HS-27A (cell line): ENCODE results near the gene SLC17A7.
A peak's percentile ranks its signal among the peaks of the same experiment; 100 is the strongest.
"Not testable (repeated sequence)": the region's sequence is repeated elsewhere in the genome, so short reads cannot be mapped to it uniquely, and the experiment has no call there.

Source experiments
- DNase-seq: peaks from one replicate; pipeline ENCODE4 v3.0.0-alpha.2; 2012; ENCODE audit warnings: low read depth, missing footprints

SLC17A7 gene

DNA sequence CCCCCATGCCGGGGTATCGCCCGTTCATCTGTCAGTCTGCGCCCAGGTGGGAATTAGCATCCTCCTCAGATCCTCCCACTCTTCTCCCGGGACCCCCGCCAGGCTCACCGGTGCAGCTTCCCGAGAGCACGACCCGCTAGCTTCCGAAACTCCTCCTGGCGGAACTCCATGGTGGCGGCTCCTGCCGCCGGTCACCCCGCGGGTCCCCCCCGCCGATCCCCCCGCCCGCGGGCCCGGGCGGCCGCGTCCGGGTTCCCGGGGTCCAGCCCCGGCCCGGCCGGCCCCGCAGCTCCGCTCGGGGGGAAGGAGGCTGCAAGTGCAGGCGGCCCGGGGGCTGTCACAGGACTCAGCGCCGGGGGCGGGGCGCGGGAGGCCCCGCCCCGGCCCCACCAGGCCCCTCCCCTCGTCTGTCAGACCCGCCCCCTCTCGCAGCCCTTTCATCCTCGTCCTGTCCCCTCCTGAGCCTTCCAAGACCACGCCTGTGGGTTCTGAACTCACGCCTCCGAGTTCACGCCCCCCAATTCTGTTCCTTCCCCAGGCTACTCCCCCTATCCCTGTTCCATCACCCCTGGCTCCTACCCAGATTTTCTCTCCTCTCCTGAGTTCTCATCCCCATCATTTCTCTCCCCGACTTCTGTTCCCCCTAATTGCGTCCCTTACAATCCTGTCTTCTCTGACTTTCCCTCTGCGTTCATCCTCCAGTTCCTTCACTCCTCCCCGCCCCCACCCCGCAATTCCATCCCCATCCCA lies at the start of gene SLC17A7:
Gene SLC17A7, minus strand, starts transcription at position 318 of the 750 bp plus-strand sequence. Its CDS starts 148 bp downstream, at position 170.
- no peak for DNase-seq

GRCh38 chr19:49490287-49491029 lies 49.1 kb upstream of the SLC17A7 start:
- no peak for DNase-seq

DNA sequence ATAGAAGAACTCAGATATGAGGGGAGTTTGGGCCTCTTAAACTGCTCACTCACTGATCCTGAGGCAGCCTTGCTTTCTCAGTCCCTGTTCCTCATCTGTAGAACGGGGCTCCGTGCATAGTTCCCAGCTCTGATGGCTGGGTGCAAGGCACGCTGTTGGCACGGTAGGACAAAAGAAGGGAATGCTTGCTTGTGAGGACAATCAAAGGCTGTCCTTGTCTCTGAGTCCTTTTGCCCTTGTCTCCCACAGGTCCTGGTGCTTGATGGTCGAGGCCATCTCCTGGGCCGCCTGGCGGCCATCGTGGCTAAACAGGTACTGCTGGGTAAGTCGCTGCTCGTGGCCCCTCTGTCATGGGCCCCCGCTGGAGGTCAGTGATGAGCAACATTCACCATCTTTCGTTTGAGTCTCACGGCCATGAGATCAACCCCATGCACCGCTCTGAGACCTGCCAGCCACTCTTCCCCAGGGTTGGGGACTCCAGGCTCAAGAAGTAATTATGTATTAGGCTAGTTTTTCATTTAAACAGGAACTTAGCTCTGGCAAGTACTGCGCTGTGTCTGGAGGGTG lies 48.4 kb upstream of the SLC17A7 start:
- no peak for DNase-seq

DNA sequence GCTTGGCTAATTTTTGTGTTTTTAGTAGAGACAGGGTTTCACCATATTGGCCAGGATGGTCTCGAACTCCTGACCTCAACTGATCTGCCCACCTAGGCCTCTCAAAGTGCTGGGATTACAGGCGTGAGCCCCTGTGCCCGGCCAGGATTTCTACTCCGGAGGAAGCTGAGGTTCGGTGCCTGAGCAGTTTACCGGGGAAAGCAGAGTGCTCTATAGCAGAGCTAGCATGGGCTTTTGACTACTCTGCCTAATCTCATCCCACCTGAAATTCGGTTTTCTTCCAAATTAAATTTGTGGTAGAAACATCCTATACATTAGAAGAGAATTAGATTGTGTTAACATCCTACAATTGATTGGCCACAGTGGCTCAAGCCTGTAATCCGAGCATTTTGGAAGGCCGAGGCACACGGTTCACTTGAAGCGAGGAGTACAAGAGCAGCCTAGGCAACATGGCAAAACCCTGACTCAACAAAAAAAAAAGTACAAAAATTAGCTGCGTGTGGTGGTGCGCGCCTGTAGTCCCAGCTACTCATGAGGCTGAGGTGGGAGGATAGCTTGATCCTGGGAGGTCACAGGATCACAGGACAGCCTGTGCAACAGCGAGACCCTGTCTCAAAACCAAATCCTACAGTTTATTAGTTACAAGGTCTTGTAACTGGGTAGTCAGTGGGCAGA lies 47.7 kb upstream of the SLC17A7 start:
- DNase-seq: no peak

DNA sequence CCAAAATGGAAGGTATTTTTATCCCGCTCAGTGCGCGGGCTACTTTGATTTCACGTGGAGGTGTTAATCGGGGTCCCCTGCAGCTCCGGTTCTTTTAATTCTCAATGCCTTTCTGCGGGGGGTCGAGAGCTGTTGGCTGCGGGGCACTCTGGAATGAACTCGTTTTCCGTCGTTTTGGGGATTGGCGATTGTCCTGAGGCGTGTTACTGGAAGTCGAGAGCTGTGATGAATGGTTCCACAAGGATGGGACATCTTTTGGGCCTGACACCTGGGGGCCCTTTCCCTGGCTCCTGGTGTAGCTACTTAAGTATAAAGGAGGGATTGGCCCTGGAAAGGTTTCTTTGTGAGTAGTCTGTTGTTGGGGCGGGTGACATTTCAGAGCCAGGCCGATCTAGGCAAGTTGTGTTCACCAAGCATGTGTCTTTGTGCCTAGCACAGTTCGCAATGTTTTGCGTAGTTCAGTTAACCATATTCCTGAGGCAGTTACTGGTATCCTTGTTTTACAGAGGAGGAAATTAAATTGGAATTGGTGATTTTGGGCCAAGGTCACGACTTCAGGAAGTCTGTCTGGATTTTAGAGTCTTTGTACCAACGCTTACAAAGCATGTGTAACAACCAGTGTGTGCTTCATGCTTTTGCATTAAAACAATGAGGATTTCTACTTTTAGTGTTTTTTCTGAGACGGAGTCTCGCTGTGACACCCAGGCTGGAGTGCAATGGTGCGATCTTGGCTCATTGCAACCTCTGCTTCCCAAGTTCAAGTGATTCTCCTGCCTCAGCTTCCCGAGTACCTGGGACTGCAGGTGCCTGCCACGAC lies 46.9 kb upstream of the SLC17A7 start:
- no peak for DNase-seq

DNA sequence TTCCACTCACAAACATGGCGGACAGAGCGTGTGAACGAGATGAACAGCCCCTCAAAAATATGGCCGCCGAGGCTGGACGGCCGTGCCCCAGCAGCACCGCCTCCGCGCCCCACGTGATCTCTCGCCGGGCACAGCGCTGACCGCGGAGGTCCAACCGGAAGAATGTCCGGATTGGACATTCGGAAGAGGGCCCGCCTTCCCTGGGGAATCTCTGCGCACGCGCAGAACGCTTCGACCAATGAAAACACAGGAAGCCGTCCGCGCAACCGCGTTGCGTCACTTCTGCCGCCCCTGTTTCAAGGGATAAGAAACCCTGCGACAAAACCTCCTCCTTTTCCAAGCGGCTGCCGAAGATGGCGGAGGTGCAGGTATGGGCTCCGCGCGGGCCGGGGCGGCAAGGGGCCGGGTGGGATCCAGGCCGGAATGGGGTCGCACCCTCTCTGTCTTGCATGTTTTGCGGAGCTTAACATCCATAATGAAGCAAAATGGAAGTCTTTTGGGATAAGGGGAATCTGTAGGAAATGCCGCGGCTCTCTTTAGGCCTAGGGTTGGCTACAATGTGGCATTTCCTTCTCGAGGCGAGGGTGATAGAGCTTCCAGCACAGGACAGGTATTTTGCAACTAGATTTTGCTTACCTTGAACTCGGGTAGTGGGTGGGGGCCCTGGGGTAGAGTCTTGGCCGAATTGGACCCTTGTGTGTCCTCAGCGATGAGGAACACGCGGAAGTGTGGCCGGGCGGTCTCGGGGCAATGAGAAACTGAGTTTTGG lies 46.1 kb upstream of the SLC17A7 start, which contains the start of gene RPL13A:
Gene RPL13A, plus strand, starts transcription at position 332 of the 769 bp plus-strand sequence. Its CDS starts 22 bp downstream, at position 354.
- DNase-seq: peak; percentile 100

- DNase-seq: no peak
Observed at GRCh38 chr19:49486710-49487276, 45.5 kb upstream of the SLC17A7 start.

GRCh38 chr19:49486232-49486631 lies 44.9 kb upstream of the SLC17A7 start:
- DNase-seq: no peak

GRCh38 chr19:49481020-49481683 lies 39.8 kb upstream of the SLC17A7 start:
- DNase-seq: no peak

GRCh38 chr19:49479975-49480628 lies 38.8 kb upstream of the SLC17A7 start:
- no peak for DNase-seq

GRCh38 chr19:49475995-49476880 lies 34.9 kb upstream of the SLC17A7 start:
- DNase-seq: no peak

GRCh38 chr19:49475191-49475917 lies 34.0 kb upstream of the SLC17A7 start:
- DNase-seq: no peak

- DNase-seq: no peak
Observed at GRCh38 chr19:49474542-49474924, 33.2 kb upstream of the SLC17A7 start.

- DNase-seq: peak; percentile 54
Observed at GRCh38 chr19:49473868-49474541, 32.7 kb upstream of the SLC17A7 start, which contains the start of gene FLT3LG. FLT3LG (plus strand) TSS chr19:49474215; CDS start chr19:49474640, 425 bp downstream.

- not testable (repeated sequence) for DNase-seq
Observed at GRCh38 chr19:49473501-49473867, 32.2 kb upstream of the SLC17A7 start.

- no peak for DNase-seq
Observed at GRCh38 chr19:49472936-49473335, 31.6 kb upstream of the SLC17A7 start.

DNA sequence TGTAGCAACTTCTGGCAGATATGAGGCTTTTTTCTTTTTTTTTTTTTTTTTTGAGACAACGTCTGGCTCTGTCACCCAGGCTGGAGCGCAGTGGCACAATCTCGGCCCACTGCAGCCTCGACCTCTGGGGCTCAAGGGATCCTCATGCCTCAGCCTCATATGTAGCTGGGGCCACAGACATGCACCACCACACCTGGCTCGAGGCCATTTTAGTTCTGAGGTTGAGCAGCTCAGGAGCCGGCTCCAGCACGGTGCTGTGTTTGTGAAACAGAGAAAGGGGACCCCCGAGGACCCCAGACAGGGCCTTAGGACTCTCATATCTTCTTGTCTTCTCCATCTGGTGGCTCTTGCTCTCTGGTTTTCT lies 29.3 kb upstream of the SLC17A7 start:
- no peak for DNase-seq
